K562 (cell line): ENCODE data around the gene PLPPR1. TPM values are rescaled to one million over a fixed set of nuclear protein-coding genes. Genes with fewer than 3 reads are reported as not detected.
A peak's percentile ranks its signal among the peaks of the same experiment; 100 is the strongest.

Experiments used
- ATAC-seq: fragments of 200-7000 bp; cut with Tn5 transposase; 3 replicates; pipeline ENCODE4 v1.9.1; 2020; ENCODE audit warnings: moderate library complexity
- BruUV-seq: library from RNA; stranded (reverse); fragments of 400-500 nt; replicated peaks from 2 replicates; lab custom pipeline; 2021; lab: Mats Ljungman, UMichigan
- CTCF ChIA-PET: fragments of 300-600 bp; formaldehyde crosslinking; extraction: SDS; loops from one replicate; lab custom pipeline; 2021; ENCODE audit warnings: low intra/inter-chr PET ratio; lab: Yijun Ruan, JAX
- POLR2A ChIA-PET: fragments of 300-600, 350-650 bp; sonication (Branson Sonifier 250); formaldehyde crosslinking; extraction: SDS; loops from one replicate; lab custom pipeline; 2021; ENCODE audit warnings: antibody characterized with exemption, inconsistent platforms; lab: Yijun Ruan, JAX
- DNase-seq, 4 experiments: peaks; one replicate each; pipeline versions ENCODE4 v3.0.0 to v3.0.0-alpha.2; 2011 to 2018; ENCODE audit warnings: low spot score in 3 of 4, mixed read lengths in 3 of 4; ENCODE audit errors: extremely low read depth in 1 of 4
- FAIRE-seq: peaks from 2 replicates; lab custom pipeline; 2011; peaks lifted over from hg19 to GRCh38; lab: Jason Lieb, UNC
- H2AFZ ChIP-seq: 2 replicates; pipeline ENCODE4 v1.6.0; 2011; ENCODE audit warnings: low read depth, low read length, control low read depth, inconsistent platforms
- H3K27ac ChIP-seq: fragments of 200-600 bp; 3 replicates; pipeline ENCODE4 v1.8.0; 2011; ENCODE audit warnings: low read depth, mild to moderate bottlenecking, control low read depth, inconsistent platforms, low read length, moderate library complexity, mixed read lengths; ENCODE audit errors: extremely low read depth
- H3K27me3 ChIP-seq, 2 experiments: fragments of 300-600 bp in 1 of 2; 2 replicates in 1 of 2; 3 replicates in 1 of 2; pipeline versions ENCODE4 v1.6.0 to v1.8.0; 2011; ENCODE audit warnings: inconsistent platforms in 2 of 2, low read length in 2 of 2, mild to moderate bottlenecking in 1 of 2, mixed read lengths in 1 of 2, moderate library complexity in 1 of 2; ENCODE audit not compliant: control insufficient read depth in 2 of 2, insufficient read depth in 2 of 2
- H3K36me3 ChIP-seq: fragments of 300-600 bp; 3 replicates; pipeline ENCODE4 v1.8.0; 2011; ENCODE audit warnings: mild to moderate bottlenecking, low read length, inconsistent platforms; ENCODE audit not compliant: control insufficient read depth, insufficient read depth
- H3K4me1 ChIP-seq, 2 experiments: fragments of 200-600 bp in 1 of 2; replicated peaks in 1 of 2; 2 replicates in 1 of 2; 3 replicates in 1 of 2; pipeline versions ENCODE4 v1.5.1 to v1.8.0; 2011; ENCODE audit warnings: inconsistent platforms in 2 of 2, low read length in 2 of 2, mild to moderate bottlenecking in 1 of 2, mixed read lengths in 1 of 2, moderate library complexity in 1 of 2; ENCODE audit not compliant: control insufficient read depth in 2 of 2, insufficient read depth in 2 of 2
- H3K4me2 ChIP-seq: 2 replicates; pipeline ENCODE4 v1.6.1; 2011; ENCODE audit warnings: low read length, control low read depth, inconsistent platforms, mixed read lengths; ENCODE audit not compliant: insufficient read depth
- H3K4me3 ChIP-seq: fragments of 200-600 bp; sonication (generic), shearing (Covaris generic); 2 replicates; pipeline ENCODE4 v1.5.1; 2016; ENCODE audit warnings: control low read depth, inconsistent platforms
- H3K79me2 ChIP-seq: fragments of 200-600 bp; 3 replicates; pipeline ENCODE4 v1.8.0; 2011; ENCODE audit warnings: low read length, inconsistent platforms; ENCODE audit not compliant: control insufficient read depth, insufficient read depth
- H3K9ac ChIP-seq, 2 experiments: 2 replicates each; pipeline versions ENCODE4 v1.6.0 to v1.6.1; 2011; ENCODE audit warnings: low read depth in 2 of 2, low read length in 2 of 2, control low read depth in 1 of 2, inconsistent platforms in 1 of 2, mild to moderate bottlenecking in 1 of 2, mixed read lengths in 1 of 2; ENCODE audit not compliant: insufficient read depth in 1 of 2
- H3K9me1 ChIP-seq: one replicate; pipeline ENCODE4 v1.6.0; 2011; ENCODE audit warnings: inconsistent platforms, mild to moderate bottlenecking, low read length, moderate library complexity; ENCODE audit not compliant: control insufficient read depth, insufficient read depth
- H3K9me3 ChIP-seq: replicated peaks from 2 replicates; pipeline ENCODE4 v1.5.1; 2011; ENCODE audit warnings: low read depth, low read length, inconsistent platforms; ENCODE audit not compliant: control insufficient read depth, insufficient read depth
- H4K20me1 ChIP-seq: replicated peaks from 2 replicates; pipeline ENCODE4 v1.6.1; 2011; ENCODE audit warnings: low read length, inconsistent platforms, mixed read lengths; ENCODE audit not compliant: control insufficient read depth, insufficient read depth
- BRCA1 ChIP-seq, 2 experiments: fragments of 450-650 bp in 1 of 2; sonication (generic) in 1 of 2; formaldehyde crosslinking in 1 of 2; IDR thresholded peaks; 2 replicates each; pipeline versions ENCODE4 v1.5.0 to v1.6.1; 2017 to 2020; ENCODE audit warnings: mild to moderate bottlenecking in 1 of 2, missing genetic modification reagents in 1 of 2
- CGGBP1 ChIP-seq: fragments of 250-450 bp; sonication (Bioruptor Pico); IDR thresholded peaks from 2 replicates; pipeline ENCODE4 v1.9.0; 2021; ENCODE audit warnings: mild to moderate bottlenecking
- DLX4 ChIP-seq: fragments of 250-450 bp; sonication (Bioruptor Pico); IDR thresholded peaks from 2 replicates; pipeline ENCODE4 v1.6.1; 2021; ENCODE audit warnings: mild to moderate bottlenecking
- ETV5 ChIP-seq: sonication (generic); formaldehyde crosslinking; IDR thresholded peaks from 2 replicates; pipeline ENCODE4 v1.4.0; 2020; ENCODE audit warnings: low read depth, mild to moderate bottlenecking, missing genetic modification reagents
- MTF1 ChIP-seq: fragments of 250-450 bp; sonication (Bioruptor Pico); IDR thresholded peaks from 2 replicates; pipeline ENCODE4 v1.9.0; 2021; ENCODE audit warnings: moderate library complexity, mild to moderate bottlenecking, inconsistent platforms, borderline replicate concordance
- MYC ChIP-seq, 2 experiments: fragments of 250-450 bp in 1 of 2; sonication (Bioruptor Pico) in 1 of 2; IDR thresholded peaks; 2 replicates each; pipeline versions ENCODE4 v1.5.1 to v1.6.1; 2012 to 2021; ENCODE audit warnings: low read depth in 2 of 2, borderline replicate concordance in 1 of 2, improper control_type of control experiment in 1 of 2, low read length in 1 of 2, mild to moderate bottlenecking in 1 of 2, moderate library complexity in 1 of 2
- NFE2 ChIP-seq: IDR thresholded peaks from 2 replicates; pipeline ENCODE4 v1.6.1; 2014; ENCODE audit warnings: antibody characterized with exemption, low read depth
- PHF21A ChIP-seq: fragments of 450-650 bp; IDR thresholded peaks from 2 replicates; pipeline ENCODE4 v1.6.1; 2017; ENCODE audit warnings: low read depth, borderline replicate concordance
- PTRF ChIP-seq: fragments of 450-650 bp; IDR thresholded peaks from 2 replicates; pipeline ENCODE4 v1.6.1; 2016; ENCODE audit warnings: mild to moderate bottlenecking, missing genetic modification characterization, missing compliant biosample characterization
- PYGO2 ChIP-seq: fragments of 450-650 bp; IDR thresholded peaks from 2 replicates; pipeline ENCODE4 v1.6.1; 2016; ENCODE audit warnings: mild to moderate bottlenecking, missing genetic modification characterization, moderate library complexity, missing compliant biosample characterization
- SNAPC5 ChIP-seq: fragments of 250-450 bp; sonication (Bioruptor Pico); IDR thresholded peaks from 2 replicates; pipeline ENCODE4 v1.8.0; 2021; ENCODE audit warnings: moderate library complexity, mild to moderate bottlenecking, inconsistent platforms
- TBL1XR1 ChIP-seq, 2 experiments: IDR thresholded peaks; 2 replicates each; pipeline ENCODE4 v1.6.1; 2012; ENCODE audit warnings: improper control_type of control experiment in 2 of 2, low read length in 2 of 2, mild to moderate bottlenecking in 1 of 2
- ZNF12 ChIP-seq: sonication (generic); formaldehyde crosslinking; IDR thresholded peaks from 2 replicates; pipeline ENCODE4 v1.4.0; 2020; ENCODE audit warnings: mild to moderate bottlenecking, missing genetic modification reagents
- ZNF134 ChIP-seq: fragments of 250-450 bp; sonication (Bioruptor Pico); conservative IDR thresholded peaks from 2 replicates; pipeline ENCODE4 v1.4.0; 2020
- ZNF740 ChIP-seq, 3 experiments: fragments of 200-800 bp in 1 of 3; sonication (Bioruptor generic) in 1 of 3; sonication (generic) in 1 of 3; formaldehyde crosslinking in 1 of 3; IDR thresholded peaks; 2 replicates each; pipeline versions ENCODE4 v1.6.1 to v1.8.0; 2016 to 2022; ENCODE audit warnings: mild to moderate bottlenecking in 2 of 3, missing compliant biosample characterization in 2 of 3, missing genetic modification characterization in 2 of 3, missing genetic modification reagents in 1 of 3
- WGBS: fragments of 100-300 bp; shearing (Covaris generic); methylation state at CpG from one replicate; pipeline ENCODE4 v1.1.6; 2016; ENCODE audit warnings: low coverage, mixed read lengths; ENCODE audit not compliant: insufficient coverage; ENCODE audit errors: missing lambda C conversion rate; 5-methylcytosine and 5-hydroxymethylcytosine counted together
- in situ Hi-C: fragments of 300-500 bp; cut with MboI; formaldehyde crosslinking; loops from 4 replicates; pipeline ENCODE4 v1.15.0; 2018; ENCODE audit warnings: inconsistent platforms, mixed read lengths
- intact Hi-C: fragments of 100-400 bp; cut with micrococcal nuclease; formaldehyde crosslinking; loops from 2 replicates; pipeline ENCODE4 v1.14.2; 2022
- polyA plus RNA-seq, 8 experiments: library from polyadenylated mRNA; depleted of rRNA in 4 of 8; stranded (reverse) in 5 of 8; unstranded in 3 of 8; fragments of >200 nt; fragmentation: Nextera tagmentation in 2 of 8; fragmentation: Illumina TruSeq in 1 of 8; extraction: Ambion mirVana in 2 of 8; extraction: Trizol in 1 of 8; gene quantifications; 2 replicates each; pipeline versions ENCODE4 v1.2.1 to v1.2.3, GENCODE V29; 2011 to 2014; ENCODE audit warnings: inconsistent platforms in 1 of 8, missing spikeins in 1 of 8
- total RNA-seq, 7 experiments: library from RNA; depleted of rRNA in 6 of 7; stranded (reverse); fragments of >200 nt in 6 of 7; fragmentation: Illumina TruSeq in 2 of 7; extraction: Trizol in 2 of 7; gene quantifications; 2 replicates each; pipeline versions ENCODE4 v1.2.1 to v1.2.3, GENCODE V29; 2011 to 2021; ENCODE audit warnings: low replicate concordance in 1 of 7

Gene PLPPR1
- total and polyA plus RNA-seq, 9 of the 15 experiments (the other 6 are each of a cell fraction or from before 2014, with no cell fraction given) = not detected

GRCh38 chr9:101333926-101334702, 305.6 kb downstream of the PLPPR1 start:
- in situ Hi-C loops (no loop called here), intact Hi-C loops (loop anchor here (10.0 kb wide), 2 partner anchors 59 to 201 kb away; partner anchors contain the start of gene RNF20)
- FAIRE-seq = no peak
- H3K36me3 ChIP-seq = no peaks in the 10 kb centered on the region
- H3K9me3 ChIP-seq = no peaks in the 10 kb centered on the region
- POLR2A ChIA-PET = interaction anchor here (0.6 to 0.7 kb wide), 2 partner anchors 48 to 221 kb away, joined by 3 to 4 read pairs; no protein-coding TSS in a partner anchor
- H3K4me3 ChIP-seq = no peak overlapping the region
- no TSS peak for BruUV-seq
- H3K4me1 ChIP-seq = peaks cover 0 to 5% of the 10 kb centered on the region in 2 experiments; a peak in 4 of 5 replicates
- no peaks in the 10 kb centered on the region for H3K79me2 ChIP-seq
- no peaks in the 10 kb centered on the region for H3K9me1 ChIP-seq
- CTCF ChIA-PET = no interaction called here
- H3K27ac ChIP-seq = no peak overlapping the region
- no peak overlapping the region for H3K4me2 ChIP-seq
- 0 out of 4 replicates have a peak overlapping the region, but pooled peaks of 1 of the 2 experiments have one; percentile 39 for H3K9ac ChIP-seq
- peak; percentile 58 for ATAC-seq
- peak overlapping the region; percentile 48; the same call in 1 of the 2 replicates for H2AFZ ChIP-seq
- WGBS = 61% methylated on average over 24 of the region's 25 CpGs
- H4K20me1 ChIP-seq = no peaks in the 10 kb centered on the region
- DNase-seq = no peak
- no peaks in the 10 kb centered on the region for H3K27me3 ChIP-seq
- TF ChIP-seq PTRF (no peak), ZNF740 (CRISPR knock-in tag; IDR thresholded peaks at IDR 0.05) (no peak), ZNF740 (tag; IDR thresholded peaks at IDR 0.05) (no peak), SNAPC5 (CRISPR knock-in tag) (no peak), ZNF12 (no peak), MYC (IDR thresholded peaks at IDR 0.05; ENCODE audit: low read depth, low read length) (no peak), MYC (CRISPR knock-in tag; IDR thresholded peaks at IDR 0.05; ENCODE audit: borderline replicate concordance, low read depth) (no peak), ETV5 (CRISPR knock-in tag) (no peak), TBL1XR1 (IDR thresholded peaks at IDR 0.05; ENCODE audit: low read length in 2 of 2) (no peak), PHF21A (no peak), ZNF134 (CRISPR knock-in tag) (no peak), NFE2 (no peak), PYGO2 (tag) (no peak), DLX4 (no peak), BRCA1 (IDR thresholded peaks at IDR 0.05) (no peak), BRCA1 (CRISPR knock-in tag; IDR thresholded peaks at IDR 0.05) (no peak), CGGBP1 (CRISPR knock-in tag) (no peak), MTF1 (CRISPR knock-in tag) (no peak)
